Measurements from ENCODE around the gene SNTG2.

GRCh38 chr2:1049691-1050090, 99.0 kb downstream of the SNTG2 start:
- TF ChIP-seq CTCF (IDR thresholded peaks at IDR 0.05) (no peak), ZFX (IDR thresholded peaks at IDR 0.05; ENCODE audit: borderline replicate concordance) (no peak)

All from 22Rv1 (cell line).